OCI-LY7 (cell line): ENCODE results near the gene TDRD3. TPM values are rescaled to one million over a fixed set of nuclear protein-coding genes. Genes with fewer than 3 reads are reported as not detected.

ENCODE experiments used
- BruUV-seq: library from RNA; stranded (reverse); fragments of 400-500 nt; replicated peaks from 2 replicates; lab custom pipeline; 2021; lab: Mats Ljungman, UMichigan
- CTCF ChIA-PET: fragments of 300-600 bp; sonication (Branson Sonifier 250); formaldehyde crosslinking; loops from one replicate; lab custom pipeline; 2022; ENCODE audit warnings: antibody characterized with exemption; ENCODE audit not compliant: unreplicated experiment; lab: Charles Lee
- POLR2A ChIA-PET: fragments of 300-600 bp; sonication (Branson Sonifier 250); formaldehyde crosslinking; loops from one replicate; lab custom pipeline; 2022; ENCODE audit warnings: antibody characterized with exemption; lab: Charles Lee
- DNase-seq: peaks from one replicate; pipeline ENCODE4 v3.0.0-alpha.2; 2015; ENCODE audit warnings: low spot score
- H2AFZ ChIP-seq: fragments of 200-600 bp; sonication (generic), shearing (Covaris generic); 2 replicates; pipeline ENCODE4 v1.6.1; 2014; ENCODE audit warnings: mild to moderate bottlenecking, antibody characterized with exemption, low read length, moderate library complexity
- H3K27ac ChIP-seq: fragments of 200-600 bp; sonication (generic); 2 replicates; pipeline ENCODE4 v1.5.1; 2014; ENCODE audit warnings: mixed run types, low read depth, mild to moderate bottlenecking, moderate library complexity, low read length, inconsistent platforms; ENCODE audit not compliant: poor library complexity, severe bottlenecking
- H3K36me3 ChIP-seq: fragments of 200-600 bp; sonication (generic); 2 replicates; pipeline ENCODE4 v1.6.1; 2014; ENCODE audit warnings: mild to moderate bottlenecking, antibody characterized with exemption, low read length, moderate library complexity, mixed read lengths; ENCODE audit not compliant: insufficient read depth
- H3K4me1 ChIP-seq: fragments of 200-600 bp; sonication (generic); 2 replicates; pipeline ENCODE4 v1.5.1; 2014; ENCODE audit warnings: mild to moderate bottlenecking, low read length; ENCODE audit not compliant: insufficient read depth, poor library complexity, severe bottlenecking
- H3K4me2 ChIP-seq: fragments of 200-600 bp; sonication (generic); 2 replicates; pipeline ENCODE4 v1.6.1; 2014; ENCODE audit warnings: mild to moderate bottlenecking, low read length
- H3K4me3 ChIP-seq: fragments of 200-600 bp; sonication (generic); 2 replicates; pipeline ENCODE4 v1.5.1; 2014; ENCODE audit warnings: mild to moderate bottlenecking, low read depth, low read length; ENCODE audit not compliant: poor library complexity, severe bottlenecking
- H3K79me2 ChIP-seq: fragments of 200-600 bp; sonication (generic); 2 replicates; pipeline ENCODE4 v1.6.1; 2016; ENCODE audit warnings: low read depth, mild to moderate bottlenecking, low read length, moderate library complexity, mixed read lengths; ENCODE audit not compliant: insufficient read depth
- H3K9me2 ChIP-seq: fragments of 200-600 bp; sonication (generic); 2 replicates; pipeline ENCODE4 v1.6.1; 2016; ENCODE audit warnings: mild to moderate bottlenecking, low read length, mixed read lengths; ENCODE audit not compliant: insufficient read depth
- H3K9me3 ChIP-seq: fragments of 200-600 bp; sonication (generic); 2 replicates; pipeline ENCODE4 v1.6.1; 2014; ENCODE audit warnings: mild to moderate bottlenecking, mixed run types, low read length, mixed read lengths
- H4K20me1 ChIP-seq: fragments of 200-600 bp; sonication (generic); 2 replicates; pipeline ENCODE4 v1.6.1; 2014; ENCODE audit warnings: mild to moderate bottlenecking, antibody characterized with exemption, low read length, moderate library complexity, mixed read lengths; ENCODE audit not compliant: insufficient read depth
- EZH2phosphoT487 ChIP-seq: fragments of 200-600 bp; sonication (generic); IDR thresholded peaks from 2 replicates; pipeline ENCODE4 v1.6.1; 2018; ENCODE audit warnings: low read depth, borderline replicate concordance, mild to moderate bottlenecking, mixed run types, antibody characterized with exemption, low read length, moderate library complexity, mixed read lengths
- intact Hi-C: fragments of 100-400 bp; cut with micrococcal nuclease; formaldehyde crosslinking; loops from one replicate; pipeline ENCODE4 v1.10.0; 2022; ENCODE audit not compliant: unreplicated experiment
- total RNA-seq, 2 experiments: library from RNA; depleted of rRNA in 1 of 2; stranded (reverse); fragments of >200 nt in 1 of 2; shearing (Covaris generic) in 1 of 2; gene quantifications; 2 replicates each; pipeline ENCODE4 v1.2.3, GENCODE V29; 2014 to 2022
- TF ChIP-seq, protein P1 (sequence below): fragments of 200-600 bp; sonication (generic); conservative IDR thresholded peaks from 2 replicates; pipeline ENCODE4 v1.5.1; 2014; ENCODE audit warnings: mild to moderate bottlenecking, antibody characterized with exemption, low read length, moderate library complexity, mixed read lengths

TDRD3 gene
- total RNA-seq, 2 experiments from 2014 or later = 13.5 to 17.1 TPM

DNA sequence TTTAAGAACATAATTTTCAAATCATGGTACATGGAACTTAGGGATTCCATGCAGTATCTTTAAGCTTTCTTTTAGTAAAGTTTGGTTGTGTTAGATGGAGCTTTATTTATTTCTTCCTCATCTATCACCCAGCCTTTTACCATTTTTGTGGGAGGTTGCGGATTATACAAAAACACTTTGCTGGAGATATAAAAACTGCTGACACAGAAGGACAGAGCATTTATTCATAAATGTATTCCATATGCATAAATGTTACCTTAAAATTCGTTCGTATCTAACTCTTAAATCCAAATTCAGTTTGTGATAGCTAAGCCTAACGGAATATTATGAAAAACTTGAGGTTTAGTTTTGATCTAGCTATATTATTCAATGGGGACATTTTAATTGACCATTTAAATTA lies 143.3 kb downstream of the TDRD3 start:
- Histone ChIP-seq H4K20me1 (no peaks in the 10 kb centered on the region), H3K9me2 (no peaks in the 10 kb centered on the region), H3K27ac (no peak overlapping the region), H3K4me1 (no peaks in the 10 kb centered on the region), H2AFZ (no peak overlapping the region), H3K79me2 (no peaks in the 10 kb centered on the region), H3K4me2 (no peak overlapping the region), H3K4me3 (no peak overlapping the region), H3K36me3 (no peaks in the 10 kb centered on the region), H3K9me3 (no peaks in the 10 kb centered on the region)
- POLR2A ChIA-PET = no interaction called here
- intact Hi-C loops = no loop called here
- CTCF ChIA-PET = no interaction called here
- BruUV-seq = no TSS peak
- TF ChIP-seq, protein P1, sequence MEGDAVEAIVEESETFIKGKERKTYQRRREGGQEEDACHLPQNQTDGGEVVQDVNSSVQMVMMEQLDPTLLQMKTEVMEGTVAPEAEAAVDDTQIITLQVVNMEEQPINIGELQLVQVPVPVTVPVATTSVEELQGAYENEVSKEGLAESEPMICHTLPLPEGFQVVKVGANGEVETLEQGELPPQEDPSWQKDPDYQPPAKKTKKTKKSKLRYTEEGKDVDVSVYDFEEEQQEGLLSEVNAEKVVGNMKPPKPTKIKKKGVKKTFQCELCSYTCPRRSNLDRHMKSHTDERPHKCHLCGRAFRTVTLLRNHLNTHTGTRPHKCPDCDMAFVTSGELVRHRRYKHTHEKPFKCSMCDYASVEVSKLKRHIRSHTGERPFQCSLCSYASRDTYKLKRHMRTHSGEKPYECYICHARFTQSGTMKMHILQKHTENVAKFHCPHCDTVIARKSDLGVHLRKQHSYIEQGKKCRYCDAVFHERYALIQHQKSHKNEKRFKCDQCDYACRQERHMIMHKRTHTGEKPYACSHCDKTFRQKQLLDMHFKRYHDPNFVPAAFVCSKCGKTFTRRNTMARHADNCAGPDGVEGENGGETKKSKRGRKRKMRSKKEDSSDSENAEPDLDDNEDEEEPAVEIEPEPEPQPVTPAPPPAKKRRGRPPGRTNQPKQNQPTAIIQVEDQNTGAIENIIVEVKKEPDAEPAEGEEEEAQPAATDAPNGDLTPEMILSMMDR = no peak
- TF ChIP-seq EZH2phosphoT487 = no peak
- DNase-seq = no peak

DNA sequence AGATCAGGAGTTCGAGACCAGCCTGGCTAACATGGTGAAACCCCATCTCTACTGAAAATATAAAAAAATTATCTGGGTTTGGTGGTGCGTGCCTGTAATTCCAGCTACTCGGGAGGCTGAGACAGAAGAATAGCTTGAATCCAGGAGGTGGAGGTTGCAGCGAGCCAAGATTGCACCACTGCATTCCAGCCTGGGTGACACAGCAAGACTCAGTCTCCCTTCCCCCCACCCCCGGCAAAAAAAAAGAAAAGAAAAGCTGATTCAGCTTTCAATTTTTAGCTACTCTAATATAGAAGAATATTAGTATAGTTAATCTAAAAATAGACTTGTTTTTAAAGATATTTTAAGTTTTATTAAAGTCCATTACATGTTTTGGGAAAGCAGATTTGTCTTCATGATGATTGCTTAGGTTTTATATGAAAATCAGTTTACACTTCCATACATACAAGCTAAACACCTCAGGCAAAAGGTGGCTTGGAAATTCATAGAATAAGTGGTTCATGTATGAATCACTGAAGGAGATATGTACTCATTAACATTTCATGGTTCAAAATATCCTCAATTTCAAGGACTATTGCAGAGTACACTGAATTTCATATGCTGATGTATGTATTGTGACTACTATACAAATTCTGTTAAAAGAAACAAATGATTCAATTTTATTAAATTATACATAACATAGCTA lies 165.2 kb downstream of the TDRD3 start:
- ChIA-PET CTCF (interaction anchor here (0.6 kb wide), 1 partner anchor 1537 kb away, joined by 3 read pairs; no protein-coding TSS in a partner anchor), POLR2A (interaction anchor here (0.6 kb wide), 2 partner anchors 37 to 734 kb away, joined by 3 to 5 read pairs; no protein-coding TSS in a partner anchor)
- no peaks in the 10 kb centered on the region for H3K9me2 ChIP-seq
- BruUV-seq = no TSS peak
- intact Hi-C loops = no loop called here
- no peak overlapping the region for H3K4me2 ChIP-seq
- H3K4me3 ChIP-seq = no peak overlapping the region
- no peaks in the 10 kb centered on the region for H3K36me3 ChIP-seq
- no peaks in the 10 kb centered on the region for H3K4me1 ChIP-seq
- H3K27ac ChIP-seq = no peak overlapping the region
- H4K20me1 ChIP-seq = no peaks in the 10 kb centered on the region
- H3K9me3 ChIP-seq = no peaks in the 10 kb centered on the region
- no peak for DNase-seq
- H3K79me2 ChIP-seq = no peaks in the 10 kb centered on the region
- no peak overlapping the region for H2AFZ ChIP-seq
- TF ChIP-seq EZH2phosphoT487 = no peak
- TF ChIP-seq, protein P1 = no peak

DNA sequence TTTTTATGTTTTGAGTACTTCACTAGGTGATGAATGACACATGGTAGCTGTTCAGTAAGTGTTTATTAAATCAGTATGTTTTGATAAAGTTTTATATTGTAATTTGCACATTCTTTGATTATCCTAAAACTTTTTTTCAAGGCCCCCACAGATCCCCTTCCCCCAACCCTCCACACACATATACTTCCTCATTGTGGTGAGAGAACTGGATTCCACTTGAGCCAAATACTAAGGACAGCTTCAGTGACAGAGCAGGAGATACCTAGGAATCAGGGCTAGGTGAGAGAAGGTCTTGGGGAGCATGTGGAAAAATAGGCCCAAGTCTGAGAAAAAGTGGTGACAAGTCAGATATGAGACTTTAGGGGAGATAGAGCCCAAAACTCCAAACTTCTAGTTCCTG lies 174.6 kb downstream of the TDRD3 start:
- CTCF ChIA-PET = no interaction called here
- Histone ChIP-seq H2AFZ (no peak overlapping the region), H3K36me3 (no peaks in the 10 kb centered on the region), H3K4me2 (no peak overlapping the region), H3K9me2 (no peaks in the 10 kb centered on the region), H3K4me3 (no peak overlapping the region), H4K20me1 (no peaks in the 10 kb centered on the region), H3K4me1 (no peaks in the 10 kb centered on the region), H3K79me2 (no peaks in the 10 kb centered on the region), H3K27ac (no peak overlapping the region), H3K9me3 (no peaks in the 10 kb centered on the region)
- TF ChIP-seq EZH2phosphoT487 = no peak
- TF ChIP-seq, protein P1 = no peak
- POLR2A ChIA-PET = interaction anchor here (0.6 kb wide), 2 partner anchors 199 to 1845 kb away, joined by 3 read pairs; no protein-coding TSS in a partner anchor
- no TSS peak for BruUV-seq
- intact Hi-C loops = no loop called here
- DNase-seq = no peak
